Fibroblast of lung (primary cell): ENCODE data around the gene RETREG1. TPM values are rescaled to one million over a fixed set of nuclear protein-coding genes. Genes with fewer than 3 reads are reported as not detected.
A peak's percentile ranks its signal among the peaks of the same experiment; 100 is the strongest.

Source experiments
- DNase-seq, 2 donors: peaks; one replicate each; pipeline versions ENCODE4 v3.0.0 to v3.0.0-alpha.2; 2010; ENCODE audit warnings: low read depth in 2 of 2
- H2AFZ ChIP-seq: 2 replicates; pipeline ENCODE4 v1.5.1; 2012; ENCODE audit warnings: low read length, control low read depth, inconsistent platforms
- H3K27ac ChIP-seq: 2 replicates; pipeline ENCODE4 v1.5.1; 2011; ENCODE audit warnings: low read length, control low read depth; ENCODE audit not compliant: insufficient read depth
- H3K27me3 ChIP-seq: 2 replicates; pipeline ENCODE4 v1.5.1; 2011; ENCODE audit warnings: mild to moderate bottlenecking, low read length; ENCODE audit not compliant: control insufficient read depth, insufficient read depth
- H3K36me3 ChIP-seq: 2 replicates; pipeline ENCODE4 v1.5.1; 2011; ENCODE audit warnings: low read length; ENCODE audit not compliant: control insufficient read depth, insufficient read depth
- H3K4me1 ChIP-seq: 2 replicates; pipeline ENCODE4 v1.5.1; 2011; ENCODE audit warnings: low read length; ENCODE audit not compliant: control insufficient read depth, insufficient read depth; ENCODE audit errors: extremely low read depth
- H3K4me2 ChIP-seq: 2 replicates; pipeline ENCODE4 v1.5.1; 2011; ENCODE audit warnings: low read length, control low read depth; ENCODE audit not compliant: insufficient read depth; ENCODE audit errors: extremely low read depth
- H3K4me3 ChIP-seq, 4 experiments: fragments of 200-600 bp in 1 of 4; sonication (generic) in 1 of 4; replicated peaks in 1 of 4; 2 replicates each; pipeline ENCODE4 v1.5.1; 2011 to 2016; ENCODE audit warnings: low read length in 4 of 4, low read depth in 3 of 4, mild to moderate bottlenecking in 3 of 4, control low read depth in 2 of 4, inconsistent platforms in 1 of 4, mixed read lengths in 1 of 4; ENCODE audit not compliant: insufficient read depth in 1 of 4; ENCODE audit errors: control extremely low read depth in 1 of 4
- H3K79me2 ChIP-seq: 2 replicates; pipeline ENCODE4 v1.5.1; 2012; ENCODE audit warnings: mild to moderate bottlenecking, low read length, inconsistent platforms; ENCODE audit not compliant: control insufficient read depth, insufficient read depth
- H3K9ac ChIP-seq: 2 replicates; pipeline ENCODE4 v1.5.1; 2011; ENCODE audit warnings: mild to moderate bottlenecking, low read length, control low read depth; ENCODE audit not compliant: insufficient read depth
- H3K9me3 ChIP-seq: 2 replicates; pipeline ENCODE4 v1.5.1; 2012; ENCODE audit warnings: low read depth, low read length; ENCODE audit not compliant: control insufficient read depth, insufficient read depth
- H4K20me1 ChIP-seq: 2 replicates; pipeline ENCODE4 v1.5.1; 2011; ENCODE audit warnings: low read length; ENCODE audit not compliant: control insufficient read depth, insufficient read depth; ENCODE audit errors: extremely low read depth
- CTCF ChIP-seq, 2 donors: IDR thresholded peaks in 1 of 2; conservative IDR thresholded peaks in 1 of 2; 1 replicate in 1 of 2; 2 replicates in 1 of 2; pipeline ENCODE4 v1.5.1; 2011 to 2012; ENCODE audit warnings: low read length in 2 of 2, control low read depth in 1 of 2, inconsistent platforms in 1 of 2, low read depth in 1 of 2, mild to moderate bottlenecking in 1 of 2
- EZH2 ChIP-seq: IDR thresholded peaks from 2 replicates; pipeline ENCODE4 v1.5.1; 2012; ENCODE audit warnings: low read length, control low read depth, mild to moderate bottlenecking; ENCODE audit errors: missing control alignments
- polyA plus RNA-seq, 2 donors: library from polyadenylated mRNA; depleted of rRNA in 1 of 2; stranded (reverse) in 1 of 2; unstranded in 1 of 2; fragments of >200 nt; gene quantifications; 2 replicates each; pipeline ENCODE4 v1.2.1, GENCODE V29; 2011 to 2012; ENCODE audit warnings: missing spikeins in 1 of 2
- total RNA-seq: library from RNA; depleted of rRNA; stranded (reverse); fragments of >200 nt; gene quantifications from 2 replicates; pipeline ENCODE4 v1.2.1, GENCODE V29; 2014

The RETREG1 gene
- total and polyA plus RNA-seq, 2 donors (not counting 1 experiment from before 2014, with no cell fraction given): 0.41 to 0.99 TPM

DNA sequence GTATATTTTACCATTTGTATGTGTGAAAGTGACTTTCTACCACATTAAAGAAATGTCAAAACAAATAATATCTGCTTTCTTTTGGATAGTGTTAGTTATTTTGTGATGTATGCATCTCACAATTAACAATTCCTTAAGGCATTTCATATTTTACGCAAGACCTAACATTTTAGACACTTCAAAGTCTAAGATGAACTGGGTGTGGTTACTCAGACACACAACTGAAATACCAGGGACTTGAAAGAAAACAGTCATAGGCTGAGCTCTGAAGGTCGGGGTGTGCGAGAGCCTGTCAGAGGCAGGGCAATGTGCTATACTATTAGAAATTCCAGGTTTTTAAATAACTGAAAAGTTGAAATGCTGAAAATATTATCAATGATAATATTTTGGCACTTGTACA, 106.7 kb downstream of the RETREG1 start:
- no peak overlapping the region for H3K9ac ChIP-seq
- H2AFZ ChIP-seq: no peak overlapping the region
- H3K27ac ChIP-seq: no peak overlapping the region
- DNase-seq: no peak
- no peaks in the 10 kb centered on the region for H3K36me3 ChIP-seq
- no peaks in the 10 kb centered on the region for H3K79me2 ChIP-seq
- no peaks in the 10 kb centered on the region for H4K20me1 ChIP-seq
- no peak overlapping the region for H3K4me2 ChIP-seq
- no peak for TF ChIP-seq CTCF (conservative IDR thresholded peaks at IDR 0.05 in 1 of 2, IDR thresholded peaks at IDR 0.05 in 1 of 2; ENCODE audit: low read depth in 1 of 2, low read length in 2 of 2)
- TF ChIP-seq EZH2: no peak
- no peaks in the 10 kb centered on the region for H3K9me3 ChIP-seq
- H3K27me3 ChIP-seq: no peaks in the 10 kb centered on the region
- H3K4me3 ChIP-seq: no peak overlapping the region
- H3K4me1 ChIP-seq: no peaks in the 10 kb centered on the region

DNA sequence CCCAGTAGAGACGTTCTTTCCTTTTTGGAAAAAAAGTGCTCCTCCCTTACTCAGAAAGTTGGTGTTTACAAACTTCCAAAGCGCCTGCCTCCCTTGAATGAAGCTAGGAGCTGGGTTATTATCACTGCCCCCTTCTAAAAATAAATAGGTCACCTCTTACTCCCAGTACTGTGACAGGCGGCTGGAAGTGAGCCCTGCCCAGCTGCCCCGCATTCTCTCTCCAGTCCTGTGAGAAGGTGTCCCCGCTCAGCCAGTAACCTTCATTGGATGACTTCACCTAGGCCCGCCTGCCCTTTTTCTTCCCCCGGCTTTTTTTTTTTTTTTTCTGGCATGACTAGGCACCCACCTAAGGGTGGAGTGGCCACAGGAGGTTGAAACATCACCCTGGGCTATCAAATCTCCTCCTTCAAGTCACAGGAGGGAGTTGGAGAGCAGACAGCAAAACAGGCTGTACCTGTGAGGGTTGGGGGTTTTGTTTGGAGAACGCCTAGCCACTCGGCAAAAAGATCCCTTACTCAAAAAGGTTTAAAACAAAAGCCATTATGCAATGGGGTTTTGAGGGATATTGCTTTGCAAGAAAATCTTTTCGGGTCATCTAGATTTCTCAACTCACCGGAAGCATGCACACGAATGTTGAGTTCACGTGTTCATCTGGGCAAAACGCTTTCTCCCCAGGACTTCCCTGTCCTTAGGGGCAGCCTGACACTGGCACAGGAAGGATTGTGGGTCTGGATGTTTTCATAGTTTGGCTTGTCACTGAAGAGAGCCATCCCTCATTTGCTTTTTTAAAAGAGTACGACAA, 107.9 kb downstream of the RETREG1 start:
- no peaks in the 10 kb centered on the region for H3K4me1 ChIP-seq
- H2AFZ ChIP-seq: no peak overlapping the region
- H3K9ac ChIP-seq: no peak overlapping the region
- H3K4me3 ChIP-seq: no peak overlapping the region
- no peaks in the 10 kb centered on the region for H4K20me1 ChIP-seq
- no peaks in the 10 kb centered on the region for H3K9me3 ChIP-seq
- H3K27me3 ChIP-seq: no peaks in the 10 kb centered on the region
- H3K27ac ChIP-seq: no peak overlapping the region
- H3K36me3 ChIP-seq: no peaks in the 10 kb centered on the region
- TF ChIP-seq CTCF (conservative IDR thresholded peaks at IDR 0.05 in 1 of 2, IDR thresholded peaks at IDR 0.05 in 1 of 2; ENCODE audit: low read depth in 1 of 2, low read length in 2 of 2) (no peak), EZH2 (no peak)
- no peaks in the 10 kb centered on the region for H3K79me2 ChIP-seq
- no peak overlapping the region for H3K4me2 ChIP-seq
- DNase-seq: no peak

- Histone ChIP-seq H3K9me3 (no peaks in the 10 kb centered on the region), H3K79me2 (no peaks in the 10 kb centered on the region), H3K9ac (no peak overlapping the region), H3K4me2 (no peak overlapping the region), H2AFZ (no peak overlapping the region), H3K4me3 (no peak overlapping the region), H3K4me1 (no peaks in the 10 kb centered on the region), H3K27ac (no peak overlapping the region), H3K27me3 (no peaks in the 10 kb centered on the region), H3K36me3 (no peaks in the 10 kb centered on the region), H4K20me1 (no peaks in the 10 kb centered on the region)
- no peak for TF ChIP-seq EZH2
- no peak for TF ChIP-seq CTCF (conservative IDR thresholded peaks at IDR 0.05 in 1 of 2, IDR thresholded peaks at IDR 0.05 in 1 of 2; ENCODE audit: low read depth in 1 of 2, low read length in 2 of 2)
- DNase-seq: peak in 1 of 2 donors; percentile 37
Observed at GRCh38 chr5:16507716-16508115, 109.1 kb downstream of the RETREG1 start.
